IPS DF 19.7 (cell line): ENCODE results near the gene TPK1.
"Not testable (repeated sequence)": the region's sequence is repeated elsewhere in the genome, so short reads cannot be mapped to it uniquely, and the experiment has no call there.

ENCODE experiments used
- DNase-seq: peaks from one replicate; pipeline ENCODE4 v3.0.0-alpha.2; 2013; ENCODE audit warnings: low read depth, low spot score

The TPK1 gene

GRCh38 chr7:144777005-144777839, 58.6 kb downstream of the TPK1 start:
- DNase-seq, result no peak

GRCh38 chr7:144776447-144776846, 59.4 kb downstream of the TPK1 start:
- DNase-seq, result no peak

- DNase-seq, result no peak
Observed at GRCh38 chr7:144775749-144776148, 60.1 kb downstream of the TPK1 start.

- no peak for DNase-seq
Observed at GRCh38 chr7:144771927-144772326, 63.9 kb downstream of the TPK1 start.

GRCh38 chr7:144771174-144771573, 64.7 kb downstream of the TPK1 start:
- DNase-seq, result no peak

GRCh38 chr7:144769352-144769751, 66.5 kb downstream of the TPK1 start:
- no peak for DNase-seq

GRCh38 chr7:144768633-144769032, 67.2 kb downstream of the TPK1 start:
- no peak for DNase-seq

GRCh38 chr7:144763291-144763690, 72.6 kb downstream of the TPK1 start:
- no peak for DNase-seq

- DNase-seq, result no peak
Observed at GRCh38 chr7:144762853-144763252, 73.0 kb downstream of the TPK1 start.

GRCh38 chr7:144761493-144761892, 74.4 kb downstream of the TPK1 start:
- DNase-seq, result no peak

- DNase-seq, result no peak
Observed at GRCh38 chr7:144759653-144760052, 76.2 kb downstream of the TPK1 start.

- no peak for DNase-seq
Observed at GRCh38 chr7:144747936-144748335, 87.9 kb downstream of the TPK1 start.

- no peak for DNase-seq
Observed at GRCh38 chr7:144738708-144739314, 97.0 kb downstream of the TPK1 start.

- DNase-seq, result no peak
Observed at GRCh38 chr7:144738146-144738545, 97.7 kb downstream of the TPK1 start.

GRCh38 chr7:144736880-144737493, 98.9 kb downstream of the TPK1 start:
- no peak for DNase-seq

GRCh38 chr7:144735505-144736276, 100.2 kb downstream of the TPK1 start:
- DNase-seq, result no peak

GRCh38 chr7:144731661-144732351, 104.0 kb downstream of the TPK1 start:
- no peak for DNase-seq

GRCh38 chr7:144730224-144730623, 105.6 kb downstream of the TPK1 start:
- no peak for DNase-seq

- no peak for DNase-seq
Observed at GRCh38 chr7:144729226-144729625, 106.6 kb downstream of the TPK1 start.

GRCh38 chr7:144728551-144728950, 107.3 kb downstream of the TPK1 start:
- DNase-seq, result no peak

GRCh38 chr7:144726840-144727239, 109.0 kb downstream of the TPK1 start:
- not testable (repeated sequence) for DNase-seq
